NB4 (cell line): ENCODE data around the gene GJD2.

ENCODE experiments used
- MYC ChIP-seq: IDR thresholded peaks from 2 replicates; pipeline ENCODE4 v1.6.1; 2011; ENCODE audit warnings: low read depth, low read length
- POLR2A ChIP-seq: IDR thresholded peaks from 2 replicates; pipeline ENCODE4 v1.6.1; 2011; ENCODE audit warnings: mild to moderate bottlenecking; ENCODE audit not compliant: insufficient read length; ENCODE audit errors: extremely low read depth
- TF ChIP-seq, protein P1 (sequence below): IDR thresholded peaks from one replicate; pipeline ENCODE4 v1.5.1; 2012; ENCODE audit warnings: low read depth, low read length
- TF ChIP-seq, protein P2 (sequence below): IDR thresholded peaks from 2 replicates; pipeline ENCODE4 v1.6.1; 2011; ENCODE audit warnings: low read depth, low read length

DNA sequence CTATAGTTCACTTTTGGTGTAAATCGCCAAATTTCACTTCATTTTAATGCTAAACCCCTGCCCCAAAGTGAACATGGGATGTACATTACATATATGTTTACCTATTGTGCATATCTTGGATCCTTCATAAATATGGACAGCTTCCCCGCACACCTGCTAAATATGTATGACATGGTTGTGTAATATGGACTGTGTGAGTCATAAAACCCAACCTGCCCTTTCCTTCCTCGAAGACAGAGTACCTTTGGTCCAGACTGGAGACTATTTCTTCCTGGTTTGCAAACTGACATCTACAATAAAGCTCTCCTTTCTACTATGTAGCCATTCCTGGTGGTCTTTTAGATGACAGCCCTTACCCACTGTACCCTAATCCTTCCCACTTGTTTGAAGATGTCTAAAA lies 28.1 kb upstream of the GJD2 start:
- TF ChIP-seq, protein P1, sequence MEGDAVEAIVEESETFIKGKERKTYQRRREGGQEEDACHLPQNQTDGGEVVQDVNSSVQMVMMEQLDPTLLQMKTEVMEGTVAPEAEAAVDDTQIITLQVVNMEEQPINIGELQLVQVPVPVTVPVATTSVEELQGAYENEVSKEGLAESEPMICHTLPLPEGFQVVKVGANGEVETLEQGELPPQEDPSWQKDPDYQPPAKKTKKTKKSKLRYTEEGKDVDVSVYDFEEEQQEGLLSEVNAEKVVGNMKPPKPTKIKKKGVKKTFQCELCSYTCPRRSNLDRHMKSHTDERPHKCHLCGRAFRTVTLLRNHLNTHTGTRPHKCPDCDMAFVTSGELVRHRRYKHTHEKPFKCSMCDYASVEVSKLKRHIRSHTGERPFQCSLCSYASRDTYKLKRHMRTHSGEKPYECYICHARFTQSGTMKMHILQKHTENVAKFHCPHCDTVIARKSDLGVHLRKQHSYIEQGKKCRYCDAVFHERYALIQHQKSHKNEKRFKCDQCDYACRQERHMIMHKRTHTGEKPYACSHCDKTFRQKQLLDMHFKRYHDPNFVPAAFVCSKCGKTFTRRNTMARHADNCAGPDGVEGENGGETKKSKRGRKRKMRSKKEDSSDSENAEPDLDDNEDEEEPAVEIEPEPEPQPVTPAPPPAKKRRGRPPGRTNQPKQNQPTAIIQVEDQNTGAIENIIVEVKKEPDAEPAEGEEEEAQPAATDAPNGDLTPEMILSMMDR: no peak
- TF ChIP-seq MYC (no peak), POLR2A (no peak)
- TF ChIP-seq, protein P2, sequence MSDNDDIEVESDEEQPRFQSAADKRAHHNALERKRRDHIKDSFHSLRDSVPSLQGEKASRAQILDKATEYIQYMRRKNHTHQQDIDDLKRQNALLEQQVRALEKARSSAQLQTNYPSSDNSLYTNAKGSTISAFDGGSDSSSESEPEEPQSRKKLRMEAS: no peak
